IMR-90 (cell line): ENCODE measurements around the gene GRIN2D. TPM values are rescaled to one million over a fixed set of nuclear protein-coding genes. Genes with fewer than 3 reads are reported as not detected.

ENCODE experiments used
- ATAC-seq: fragments of 200-7000 bp; cut with Tn5 transposase; 2 replicates; pipeline ENCODE4 v1.9.1; 2020; ENCODE audit warnings: low read depth, mild to moderate bottlenecking, moderate library complexity
- BruUV-seq: library from RNA; stranded (reverse); fragments of 400-500 nt; replicated peaks from 2 replicates; lab custom pipeline; 2021; lab: Mats Ljungman, UMichigan
- CTCF ChIA-PET: fragments of 300-600 bp; formaldehyde crosslinking; extraction: SDS; loops from one replicate; lab custom pipeline; 2021; ENCODE audit warnings: antibody characterized with exemption; lab: Yijun Ruan, JAX
- POLR2A ChIA-PET: fragments of 300-600 bp; sonication (Branson Sonifier 250); formaldehyde crosslinking; loops from one replicate; lab custom pipeline; 2022; ENCODE audit warnings: antibody characterized with exemption; ENCODE audit not compliant: unreplicated experiment; lab: Charles Lee
- DNase-seq: peaks from one replicate; pipeline ENCODE4 v3.0.0; 2013
- H2AFZ ChIP-seq: replicated peaks from 2 replicates; pipeline ENCODE3; 2013; ENCODE audit warnings: low read length, mild to moderate bottlenecking; ENCODE audit not compliant: poor library complexity
- H2AK5ac ChIP-seq: 2 replicates; pipeline ENCODE4 v1.6.1; 2013; ENCODE audit warnings: low read depth, low read length, inconsistent platforms
- H2AK9ac ChIP-seq: replicated peaks from 2 replicates; pipeline ENCODE3; 2013; ENCODE audit warnings: mild to moderate bottlenecking, low read depth, low read length, moderate library complexity; ENCODE audit not compliant: poor library complexity
- H2BK120ac ChIP-seq: 2 replicates; pipeline ENCODE4 v1.6.1; 2013; ENCODE audit warnings: low read depth, low read length, inconsistent platforms
- H2BK15ac ChIP-seq: 3 replicates; pipeline ENCODE4 v1.6.1; 2013; ENCODE audit warnings: low read depth, low read length, inconsistent platforms
- H2BK20ac ChIP-seq: 2 replicates; pipeline ENCODE4 v1.6.1; 2013; ENCODE audit warnings: low read depth, mild to moderate bottlenecking, inconsistent platforms, low read length, moderate library complexity
- H2BK5ac ChIP-seq: 2 replicates; pipeline ENCODE4 v1.6.1; 2013; ENCODE audit warnings: mild to moderate bottlenecking, low read depth, low read length, inconsistent platforms; ENCODE audit not compliant: poor library complexity, severe bottlenecking
- H3K14ac ChIP-seq: replicated peaks from 2 replicates; pipeline ENCODE4 v1.6.1; 2013; ENCODE audit warnings: low read depth, low read length, inconsistent platforms
- H3K18ac ChIP-seq: 2 replicates; pipeline ENCODE4 v1.6.1; 2013; ENCODE audit warnings: low read depth, low read length, control low read depth
- H3K23ac ChIP-seq: 2 replicates; pipeline ENCODE4 v1.6.1; 2013; ENCODE audit warnings: low read depth, low read length, inconsistent platforms
- H3K27ac ChIP-seq: 2 replicates; pipeline ENCODE4 v1.5.1; 2013; ENCODE audit warnings: mild to moderate bottlenecking, control low read depth, low read length; ENCODE audit not compliant: insufficient read depth
- H3K27me3 ChIP-seq: 2 replicates; pipeline ENCODE4 v1.6.1; 2013; ENCODE audit warnings: low read length; ENCODE audit not compliant: control insufficient read depth, insufficient read depth
- H3K36me3 ChIP-seq: 2 replicates; pipeline ENCODE4 v1.6.1; 2013; ENCODE audit warnings: low read length, mixed read lengths; ENCODE audit not compliant: control insufficient read depth, insufficient read depth
- H3K4ac ChIP-seq: 2 replicates; pipeline ENCODE4 v1.6.1; 2013; ENCODE audit warnings: low read depth, low read length, inconsistent platforms
- H3K4me1 ChIP-seq: 2 replicates; pipeline ENCODE4 v1.6.1; 2013; ENCODE audit warnings: low read length, mixed read lengths; ENCODE audit not compliant: control insufficient read depth, insufficient read depth
- H3K4me2 ChIP-seq: 2 replicates; pipeline ENCODE4 v1.6.1; 2013; ENCODE audit warnings: low read depth, mild to moderate bottlenecking, control low read depth, low read length, moderate library complexity
- H3K4me3 ChIP-seq: 2 replicates; pipeline ENCODE4 v1.5.1; 2013; ENCODE audit warnings: low read depth, mild to moderate bottlenecking, control low read depth, low read length, moderate library complexity; ENCODE audit not compliant: insufficient read depth
- H3K56ac ChIP-seq: 2 replicates; pipeline ENCODE4 v1.6.1; 2013; ENCODE audit warnings: low read length, inconsistent platforms; ENCODE audit not compliant: insufficient read depth; ENCODE audit errors: extremely low read depth
- H3K79me1 ChIP-seq, 2 experiments: 2 replicates each; pipeline ENCODE4 v1.6.1; 2013; ENCODE audit warnings: low read length in 2 of 2, inconsistent platforms in 1 of 2, low read depth in 1 of 2
- H3K9ac ChIP-seq: 2 replicates; pipeline ENCODE4 v1.6.1; 2013; ENCODE audit warnings: low read depth, low read length, control low read depth
- H3K9me1 ChIP-seq: 2 replicates; pipeline ENCODE4 v1.6.1; 2013; ENCODE audit warnings: low read length, inconsistent platforms; ENCODE audit not compliant: insufficient read depth
- H3K9me3 ChIP-seq: 2 replicates; pipeline ENCODE4 v1.6.1; 2013; ENCODE audit warnings: low read length; ENCODE audit not compliant: control insufficient read depth, insufficient read depth
- H4K20me1 ChIP-seq: 2 replicates; pipeline ENCODE4 v1.6.1; 2013; ENCODE audit warnings: low read length, inconsistent platforms; ENCODE audit not compliant: insufficient read depth
- H4K5ac ChIP-seq: 2 replicates; pipeline ENCODE4 v1.6.1; 2013; ENCODE audit warnings: mild to moderate bottlenecking, low read depth, low read length, control low read depth
- H4K8ac ChIP-seq, 2 experiments: 2 replicates each; pipeline ENCODE4 v1.6.1; 2013; ENCODE audit warnings: low read depth in 2 of 2, low read length in 2 of 2, control low read depth in 1 of 2, inconsistent platforms in 1 of 2
- H4K91ac ChIP-seq: 2 replicates; pipeline ENCODE4 v1.6.1; 2013; ENCODE audit warnings: low read depth, low read length, inconsistent platforms; ENCODE audit not compliant: insufficient read depth
- BHLHE40 ChIP-seq: fragments of 150-350 bp; IDR thresholded peaks from 2 replicates; pipeline ENCODE4 v1.6.1; 2016; ENCODE audit warnings: mild to moderate bottlenecking, low read depth, low read length
- CEBPB ChIP-seq: IDR thresholded peaks from 2 replicates; pipeline ENCODE4 v1.6.1; 2012; ENCODE audit warnings: low read depth, low read length, improper control_type of control experiment
- CHD1 ChIP-seq: IDR thresholded peaks from 2 replicates; pipeline ENCODE4 v1.6.1; 2012; ENCODE audit warnings: low read depth, low read length, improper control_type of control experiment
- FOS ChIP-seq: fragments of 150-350 bp; IDR thresholded peaks from 2 replicates; pipeline ENCODE4 v1.6.1; 2016; ENCODE audit warnings: low read depth, low read length
- MAFK ChIP-seq: IDR thresholded peaks from 2 replicates; pipeline ENCODE4 v1.6.1; 2012; ENCODE audit warnings: low read depth, low read length, improper control_type of control experiment
- MAZ ChIP-seq: IDR thresholded peaks from 2 replicates; pipeline ENCODE4 v1.6.1; 2012; ENCODE audit warnings: low read depth, mild to moderate bottlenecking, low read length, improper control_type of control experiment, moderate library complexity, borderline replicate concordance
- MXI1 ChIP-seq: IDR thresholded peaks from 2 replicates; pipeline ENCODE4 v1.6.1; 2012; ENCODE audit warnings: low read depth, mild to moderate bottlenecking, low read length, moderate library complexity, borderline replicate concordance
- POLR2A ChIP-seq: IDR thresholded peaks from 2 replicates; pipeline ENCODE4 v1.6.1; 2012; ENCODE audit warnings: mild to moderate bottlenecking, low read depth, low read length
- RAD21 ChIP-seq: IDR thresholded peaks from 2 replicates; pipeline ENCODE4 v1.6.1; 2012; ENCODE audit warnings: low read length, improper control_type of control experiment
- RCOR1 ChIP-seq: IDR thresholded peaks from 2 replicates; pipeline ENCODE4 v1.6.1; 2012; ENCODE audit warnings: mild to moderate bottlenecking, low read length, improper control_type of control experiment; ENCODE audit not compliant: insufficient replicate concordance
- RFX5 ChIP-seq: IDR thresholded peaks from 2 replicates; pipeline ENCODE4 v1.8.0; 2012; ENCODE audit warnings: low read depth, mild to moderate bottlenecking, low read length, moderate library complexity
- SMC3 ChIP-seq: fragments of 150-350 bp; IDR thresholded peaks from 2 replicates; pipeline ENCODE4 v1.6.1; 2016; ENCODE audit warnings: low read depth, mild to moderate bottlenecking, antibody characterized with exemption, low read length, moderate library complexity
- whole genome bisulfite sequencing, 2 experiments: methylation state at CpG; one replicate each; pipeline versions ENCODE4 v1.1.5 to v1.1.7; 2013; ENCODE audit warnings: missing lambda C conversion rate in 2 of 2; ENCODE audit not compliant: insufficient read length in 1 of 2; ENCODE audit errors: extremely low coverage in 2 of 2; 5-methylcytosine and 5-hydroxymethylcytosine counted together
- dilution Hi-C: fragments of 300-500 bp; cut with HindIII; formaldehyde crosslinking; loops from one replicate; pipeline ENCODE4 v1.14.3; 2018; ENCODE audit warnings: low sequenced_read_pairs; ENCODE audit not compliant: unreplicated experiment
- in situ Hi-C: fragments of 300-500 bp; cut with MboI; formaldehyde crosslinking; loops from 3 replicates; pipeline ENCODE4 v1.14.3; 2019; ENCODE audit warnings: low sequenced_read_pairs, inconsistent platforms, mixed read lengths
- intact Hi-C: fragments of 100-400 bp; cut with micrococcal nuclease; formaldehyde crosslinking; loops from 2 replicates; pipeline ENCODE4 v1.10.0; 2022
- polyA plus RNA-seq, 3 experiments: library from polyadenylated mRNA; depleted of rRNA; stranded (reverse); fragments of >200 nt; gene quantifications; 2 replicates each; pipeline ENCODE4 v1.2.3, GENCODE V29; 2012; ENCODE audit warnings: low replicate concordance in 1 of 3
- total RNA-seq: library from RNA; depleted of rRNA; stranded (reverse); fragments of >200 nt; gene quantifications from 2 replicates; pipeline ENCODE4 v1.2.3, GENCODE V29; 2012
- TF ChIP-seq, protein P1 (sequence below): fragments of 150-350 bp; IDR thresholded peaks from 2 replicates; pipeline ENCODE4 v1.6.1; 2017; ENCODE audit warnings: mild to moderate bottlenecking, antibody characterized with exemption, low read length, low read depth
- TF ChIP-seq, protein P2 (sequence below): fragments of 150-350 bp; IDR thresholded peaks from 2 replicates; pipeline ENCODE4 v1.6.1; 2016; ENCODE audit warnings: low read depth, mild to moderate bottlenecking, low read length, moderate library complexity, borderline replicate concordance
- TF ChIP-seq, protein P3 (sequence below): conservative IDR thresholded peaks from 2 replicates; pipeline ENCODE4 v1.5.1; 2012; ENCODE audit warnings: mild to moderate bottlenecking, low read depth, low read length, improper control_type of control experiment

The GRIN2D gene
- total and polyA plus RNA-seq, 2 of the 4 experiments (the other 2 are of a cell fraction) = under 0.01 to 0.24 TPM

DNA sequence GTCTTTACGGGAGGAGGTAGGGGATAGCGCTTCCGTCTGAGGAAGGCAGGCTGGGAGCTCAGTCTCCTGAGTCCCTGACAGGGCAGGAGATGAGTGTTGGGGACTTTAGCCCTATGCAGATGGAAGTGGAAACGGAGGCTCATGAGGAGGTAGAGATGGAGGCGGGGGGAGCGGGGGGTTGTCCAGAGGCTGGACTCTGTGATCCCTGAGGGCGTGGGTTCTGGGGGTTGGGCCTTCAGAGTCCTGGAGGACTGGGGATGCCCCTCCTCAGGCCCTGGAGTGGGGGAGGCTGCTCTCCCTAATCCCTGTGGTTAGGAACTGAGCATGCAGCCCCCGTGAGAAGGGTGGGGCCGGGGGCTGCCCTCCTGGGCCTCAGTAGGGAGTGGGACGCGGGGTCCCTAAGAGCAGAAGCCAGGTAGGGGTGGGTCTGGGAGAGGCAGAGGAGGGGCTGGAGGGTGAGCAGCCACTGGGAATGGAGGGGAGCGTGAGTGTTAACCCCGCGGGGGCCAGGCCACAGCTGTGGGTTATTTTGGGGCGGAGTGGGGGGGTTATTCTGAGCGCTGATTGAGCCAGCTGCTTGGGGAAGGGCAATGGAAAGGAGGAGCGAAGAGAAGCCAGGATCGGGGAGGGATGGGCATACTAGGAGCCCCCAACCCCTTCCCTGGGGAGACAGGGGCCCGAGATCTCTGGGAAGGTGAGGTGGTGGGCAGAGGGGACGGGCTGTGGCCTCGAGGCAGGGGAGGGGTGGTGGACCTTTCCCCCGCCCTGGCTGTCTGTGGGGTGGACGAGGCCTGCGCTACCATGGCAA lies 2.8 kb downstream of the GRIN2D start:
- no peak overlapping the region for H3K4ac ChIP-seq
- H3K4me2 ChIP-seq = no peak overlapping the region
- H3K4me1 ChIP-seq = peaks cover 4% of the 10 kb centered on the region; the same call in 1 of the 2 replicates
- H3K4me3 ChIP-seq = no peak overlapping the region
- H2BK20ac ChIP-seq = no peak overlapping the region
- POLR2A ChIA-PET = no interaction called here
- H4K20me1 ChIP-seq = no peaks in the 10 kb centered on the region; the same call in 1 of the 2 replicates
- H3K9me3 ChIP-seq = no peaks in the 10 kb centered on the region
- CTCF ChIA-PET = no interaction called here
- DNase-seq (no peak), ATAC-seq (no peak)
- no peak overlapping the region for H2AK5ac ChIP-seq
- no peak overlapping the region for H4K8ac ChIP-seq
- H4K5ac ChIP-seq = no peak overlapping the region
- H4K91ac ChIP-seq = no peak overlapping the region
- H2BK15ac ChIP-seq = no peak overlapping the region
- H3K14ac ChIP-seq = no peak overlapping the region
- H2BK120ac ChIP-seq = no peak overlapping the region
- H3K18ac ChIP-seq = no peak overlapping the region
- no peaks in the 10 kb centered on the region for H3K36me3 ChIP-seq
- no TSS peak for BruUV-seq
- no peak overlapping the region for H2AK9ac ChIP-seq
- H3K27ac ChIP-seq = no peak overlapping the region
- peaks cover 0 to under 1% of the 10 kb centered on the region in 2 experiments; a peak in 1 of 4 replicates for H3K79me1 ChIP-seq
- H3K9me1 ChIP-seq = peaks cover 3% of the 10 kb centered on the region; the same call in 1 of the 2 replicates
- H3K27me3 ChIP-seq = peaks cover 54% of the 10 kb centered on the region
- in situ Hi-C loops (no loop called here), dilution Hi-C loops (no loop called here), intact Hi-C loops (loop anchor here (10.0 kb wide), 1 partner anchor 71 kb away; the partner anchor contains the start of gene EMP3)
- H2BK5ac ChIP-seq = no peak overlapping the region
- H3K56ac ChIP-seq = no peak overlapping the region
- peak overlapping the region; percentile 21 for H2AFZ ChIP-seq
- H3K23ac ChIP-seq = no peak overlapping the region
- 90% methylated on average over 7 of the region's 24 CpGs; no CpG with 5 or more reads in 1 of the 2 experiments for WGBS, 2 experiments
- no peak overlapping the region for H3K9ac ChIP-seq
- no peak for TF ChIP-seq MAZ
- no peak for TF ChIP-seq BHLHE40
- no peak for TF ChIP-seq RCOR1
- TF ChIP-seq, protein P1, sequence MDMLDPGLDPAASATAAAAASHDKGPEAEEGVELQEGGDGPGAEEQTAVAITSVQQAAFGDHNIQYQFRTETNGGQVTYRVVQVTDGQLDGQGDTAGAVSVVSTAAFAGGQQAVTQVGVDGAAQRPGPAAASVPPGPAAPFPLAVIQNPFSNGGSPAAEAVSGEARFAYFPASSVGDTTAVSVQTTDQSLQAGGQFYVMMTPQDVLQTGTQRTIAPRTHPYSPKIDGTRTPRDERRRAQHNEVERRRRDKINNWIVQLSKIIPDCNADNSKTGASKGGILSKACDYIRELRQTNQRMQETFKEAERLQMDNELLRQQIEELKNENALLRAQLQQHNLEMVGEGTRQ = no peak
- no peak for TF ChIP-seq CEBPB
- TF ChIP-seq POLR2A = no peak
- no peak for TF ChIP-seq MAFK
- TF ChIP-seq FOS = no peak
- TF ChIP-seq, protein P2, sequence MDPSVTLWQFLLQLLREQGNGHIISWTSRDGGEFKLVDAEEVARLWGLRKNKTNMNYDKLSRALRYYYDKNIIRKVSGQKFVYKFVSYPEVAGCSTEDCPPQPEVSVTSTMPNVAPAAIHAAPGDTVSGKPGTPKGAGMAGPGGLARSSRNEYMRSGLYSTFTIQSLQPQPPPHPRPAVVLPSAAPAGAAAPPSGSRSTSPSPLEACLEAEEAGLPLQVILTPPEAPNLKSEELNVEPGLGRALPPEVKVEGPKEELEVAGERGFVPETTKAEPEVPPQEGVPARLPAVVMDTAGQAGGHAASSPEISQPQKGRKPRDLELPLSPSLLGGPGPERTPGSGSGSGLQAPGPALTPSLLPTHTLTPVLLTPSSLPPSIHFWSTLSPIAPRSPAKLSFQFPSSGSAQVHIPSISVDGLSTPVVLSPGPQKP = no peak
- TF ChIP-seq RFX5 = no peak
- TF ChIP-seq MXI1 = no peak
- no peak for TF ChIP-seq RAD21
- TF ChIP-seq CHD1 = no peak
- no peak for TF ChIP-seq SMC3
- TF ChIP-seq, protein P3, sequence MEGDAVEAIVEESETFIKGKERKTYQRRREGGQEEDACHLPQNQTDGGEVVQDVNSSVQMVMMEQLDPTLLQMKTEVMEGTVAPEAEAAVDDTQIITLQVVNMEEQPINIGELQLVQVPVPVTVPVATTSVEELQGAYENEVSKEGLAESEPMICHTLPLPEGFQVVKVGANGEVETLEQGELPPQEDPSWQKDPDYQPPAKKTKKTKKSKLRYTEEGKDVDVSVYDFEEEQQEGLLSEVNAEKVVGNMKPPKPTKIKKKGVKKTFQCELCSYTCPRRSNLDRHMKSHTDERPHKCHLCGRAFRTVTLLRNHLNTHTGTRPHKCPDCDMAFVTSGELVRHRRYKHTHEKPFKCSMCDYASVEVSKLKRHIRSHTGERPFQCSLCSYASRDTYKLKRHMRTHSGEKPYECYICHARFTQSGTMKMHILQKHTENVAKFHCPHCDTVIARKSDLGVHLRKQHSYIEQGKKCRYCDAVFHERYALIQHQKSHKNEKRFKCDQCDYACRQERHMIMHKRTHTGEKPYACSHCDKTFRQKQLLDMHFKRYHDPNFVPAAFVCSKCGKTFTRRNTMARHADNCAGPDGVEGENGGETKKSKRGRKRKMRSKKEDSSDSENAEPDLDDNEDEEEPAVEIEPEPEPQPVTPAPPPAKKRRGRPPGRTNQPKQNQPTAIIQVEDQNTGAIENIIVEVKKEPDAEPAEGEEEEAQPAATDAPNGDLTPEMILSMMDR = no peak
